OCI-LY3 (cell line): Measurements from ENCODE around the gene MRPL23.

Experiments
- H2AFZ ChIP-seq: fragments of 200-600, 300-600 bp; shearing (Covaris generic); 2 replicates; pipeline ENCODE4 v1.6.0; 2014; ENCODE audit warnings: antibody characterized with exemption, low read depth, low read length
- H3K27ac ChIP-seq: fragments of 200-600, 300-600 bp; sonication (generic); 2 replicates; pipeline ENCODE4 v1.5.1; 2014; ENCODE audit warnings: mild to moderate bottlenecking, low read length, moderate library complexity, mixed read lengths
- H3K27me3 ChIP-seq: fragments of 200-600, 300-600 bp; sonication (generic); 2 replicates; pipeline ENCODE4 v1.6.1; 2014; ENCODE audit warnings: low read depth, low read length, mixed read lengths
- H3K36me3 ChIP-seq: fragments of 200-600, 300-600 bp; sonication (generic); replicated peaks from 2 replicates; pipeline ENCODE3; 2014; ENCODE audit warnings: low read depth, low read length, mixed read lengths
- H3K4me1 ChIP-seq: fragments of 300-600, 200-600 bp; sonication (generic); 2 replicates; pipeline ENCODE4 v1.6.1; 2014; ENCODE audit warnings: low read length, mixed read lengths
- H3K4me2 ChIP-seq: fragments of 200-600, 300-600 bp; sonication (generic); 2 replicates; pipeline ENCODE4 v1.6.1; 2014; ENCODE audit warnings: low read length, mixed read lengths
- H3K4me3 ChIP-seq: fragments of 300-600, 200-600 bp; sonication (generic); 2 replicates; pipeline ENCODE4 v1.5.1; 2014; ENCODE audit warnings: antibody characterized with exemption, mild to moderate bottlenecking, low read length, moderate library complexity
- H3K79me2 ChIP-seq: fragments of 300-600, 200-600 bp; shearing (Covaris generic); 2 replicates; pipeline ENCODE4 v1.6.1; 2014; ENCODE audit warnings: mild to moderate bottlenecking, low read length, mixed read lengths
- H3K9ac ChIP-seq: fragments of 300-600, 200-600 bp; shearing (Covaris generic); 2 replicates; pipeline ENCODE4 v1.6.0; 2014; ENCODE audit warnings: mild to moderate bottlenecking, low read length, moderate library complexity
- H3K9me3 ChIP-seq: fragments of 200-600, 300-600 bp; shearing (Covaris generic); 2 replicates; pipeline ENCODE4 v1.6.1; 2014; ENCODE audit warnings: low read length, mixed read lengths; ENCODE audit not compliant: insufficient read depth
- H4K20me1 ChIP-seq: fragments of 200-600, 300-600 bp; sonication (generic); 2 replicates; pipeline ENCODE4 v1.6.1; 2016; ENCODE audit warnings: low read length, mixed read lengths; ENCODE audit not compliant: insufficient read depth
- EZH2phosphoT487 ChIP-seq: fragments of 200-600 bp; shearing (Covaris generic); IDR thresholded peaks from 2 replicates; pipeline ENCODE4 v1.6.1; 2018; ENCODE audit warnings: antibody characterized with exemption, mixed run types, low read depth
- TF ChIP-seq, protein P1 (sequence below): fragments of 200-600, 300-600 bp; sonication (generic); IDR thresholded peaks from 2 replicates; pipeline ENCODE4 v1.5.1; 2014; ENCODE audit warnings: antibody characterized with exemption, low read length, low read depth

MRPL23 gene

DNA sequence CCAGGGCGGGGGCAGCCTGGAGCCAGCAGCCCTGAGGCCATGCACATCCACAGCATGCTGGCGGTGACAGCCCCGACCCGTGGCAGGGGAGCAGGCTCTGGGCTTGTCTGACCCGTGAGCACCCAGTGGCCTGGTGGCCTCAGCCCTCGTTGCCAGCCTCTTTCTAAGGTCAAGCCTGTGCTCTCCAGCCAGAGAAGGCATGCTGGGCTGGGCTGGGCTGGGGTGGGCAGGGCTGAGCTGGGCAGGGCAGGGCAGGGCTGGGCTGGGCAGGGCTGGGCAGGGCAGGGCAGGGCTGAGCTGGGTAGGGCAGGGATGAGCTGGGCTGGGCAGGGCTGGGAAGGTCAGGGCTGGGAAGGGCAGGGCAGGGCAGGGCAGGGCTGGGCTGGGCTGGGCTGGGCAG is 39.9 kb downstream of the MRPL23 start:
- Histone ChIP-seq H3K4me2 (no peak overlapping the region), H2AFZ (no peak overlapping the region), H3K27me3 (no peaks in the 10 kb centered on the region), H3K79me2 (no peaks in the 10 kb centered on the region), H3K4me1 (no peaks in the 10 kb centered on the region), H3K27ac (no peak overlapping the region), H3K9ac (no peak overlapping the region), H4K20me1 (no peaks in the 10 kb centered on the region), H3K9me3 (no peaks in the 10 kb centered on the region), H3K4me3 (no peak overlapping the region), H3K36me3 (no peaks in the 10 kb centered on the region)
- no peak for TF ChIP-seq EZH2phosphoT487
- TF ChIP-seq, protein P1, sequence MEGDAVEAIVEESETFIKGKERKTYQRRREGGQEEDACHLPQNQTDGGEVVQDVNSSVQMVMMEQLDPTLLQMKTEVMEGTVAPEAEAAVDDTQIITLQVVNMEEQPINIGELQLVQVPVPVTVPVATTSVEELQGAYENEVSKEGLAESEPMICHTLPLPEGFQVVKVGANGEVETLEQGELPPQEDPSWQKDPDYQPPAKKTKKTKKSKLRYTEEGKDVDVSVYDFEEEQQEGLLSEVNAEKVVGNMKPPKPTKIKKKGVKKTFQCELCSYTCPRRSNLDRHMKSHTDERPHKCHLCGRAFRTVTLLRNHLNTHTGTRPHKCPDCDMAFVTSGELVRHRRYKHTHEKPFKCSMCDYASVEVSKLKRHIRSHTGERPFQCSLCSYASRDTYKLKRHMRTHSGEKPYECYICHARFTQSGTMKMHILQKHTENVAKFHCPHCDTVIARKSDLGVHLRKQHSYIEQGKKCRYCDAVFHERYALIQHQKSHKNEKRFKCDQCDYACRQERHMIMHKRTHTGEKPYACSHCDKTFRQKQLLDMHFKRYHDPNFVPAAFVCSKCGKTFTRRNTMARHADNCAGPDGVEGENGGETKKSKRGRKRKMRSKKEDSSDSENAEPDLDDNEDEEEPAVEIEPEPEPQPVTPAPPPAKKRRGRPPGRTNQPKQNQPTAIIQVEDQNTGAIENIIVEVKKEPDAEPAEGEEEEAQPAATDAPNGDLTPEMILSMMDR = no peak

DNA sequence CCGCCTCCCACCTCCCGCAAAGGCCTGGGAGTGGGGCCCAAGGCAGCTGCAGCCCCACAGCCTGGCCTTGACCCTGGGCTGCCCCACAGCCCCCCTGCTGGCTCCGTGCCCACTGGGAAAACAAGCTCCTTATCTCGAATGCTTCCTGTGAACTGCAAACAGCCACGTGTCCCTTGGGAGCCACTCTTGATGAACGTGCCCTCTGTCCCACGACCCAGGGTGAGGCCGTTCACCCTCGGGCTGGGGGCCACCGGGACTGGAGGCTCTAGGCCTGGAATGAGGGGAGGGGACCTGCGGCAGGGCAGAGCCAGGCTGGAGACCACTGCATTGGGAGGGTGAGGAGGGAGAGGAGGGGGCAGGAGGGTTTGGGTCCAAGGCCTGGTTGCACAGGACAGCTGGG is 41.0 kb downstream of the MRPL23 start:
- no peaks in the 10 kb centered on the region for H3K9me3 ChIP-seq
- H4K20me1 ChIP-seq = no peaks in the 10 kb centered on the region
- H3K4me3 ChIP-seq = no peak overlapping the region
- H2AFZ ChIP-seq = no peak overlapping the region
- no peak overlapping the region for H3K4me2 ChIP-seq
- H3K27ac ChIP-seq = no peak overlapping the region
- H3K27me3 ChIP-seq = no peaks in the 10 kb centered on the region
- no peak for TF ChIP-seq EZH2phosphoT487
- TF ChIP-seq, protein P1 = no peak
- H3K9ac ChIP-seq = no peak overlapping the region
- no peaks in the 10 kb centered on the region for H3K79me2 ChIP-seq
- H3K36me3 ChIP-seq = no peaks in the 10 kb centered on the region
- no peaks in the 10 kb centered on the region for H3K4me1 ChIP-seq

DNA sequence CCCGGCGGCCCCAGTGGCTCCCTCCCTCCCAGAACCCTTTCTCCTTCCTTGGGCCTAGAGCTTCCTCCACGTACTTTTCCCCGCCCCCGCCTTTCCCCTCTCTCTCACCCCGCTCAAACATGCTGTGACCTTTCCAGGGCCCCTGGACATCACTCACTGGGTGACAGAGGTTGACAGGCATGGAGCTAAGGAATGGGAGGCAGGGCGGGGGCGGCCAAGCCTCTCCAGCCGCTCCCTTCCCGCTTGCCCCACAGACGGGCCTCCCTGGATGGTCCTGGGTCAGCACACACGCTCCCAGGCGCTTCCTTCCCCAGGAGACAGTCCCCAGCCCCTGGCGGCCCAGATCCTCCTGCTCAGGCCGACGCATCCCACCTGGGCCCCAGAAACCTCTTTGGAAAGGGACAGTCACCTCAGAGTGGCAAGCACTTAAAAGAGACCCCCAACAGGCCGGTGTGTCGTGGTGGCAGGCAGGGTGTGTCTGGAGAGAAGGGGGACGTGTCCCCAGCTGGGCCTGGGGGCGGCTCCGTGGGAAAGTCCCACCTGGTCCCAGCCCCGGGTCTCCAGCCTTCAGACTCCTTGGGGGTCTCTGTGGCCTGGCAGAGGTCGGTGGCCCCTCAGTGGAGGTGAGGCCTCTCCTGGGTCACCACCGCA is 41.7 kb downstream of the MRPL23 start:
- Histone ChIP-seq H3K4me3 (no peak overlapping the region), H3K79me2 (no peaks in the 10 kb centered on the region), H3K27ac (no peak overlapping the region), H3K36me3 (no peaks in the 10 kb centered on the region), H3K27me3 (no peaks in the 10 kb centered on the region), H2AFZ (no peak overlapping the region), H3K9me3 (no peaks in the 10 kb centered on the region), H3K4me1 (no peaks in the 10 kb centered on the region), H3K9ac (no peak overlapping the region), H4K20me1 (no peaks in the 10 kb centered on the region), H3K4me2 (no peak overlapping the region)
- TF ChIP-seq, protein P1 = no peak
- no peak for TF ChIP-seq EZH2phosphoT487

DNA sequence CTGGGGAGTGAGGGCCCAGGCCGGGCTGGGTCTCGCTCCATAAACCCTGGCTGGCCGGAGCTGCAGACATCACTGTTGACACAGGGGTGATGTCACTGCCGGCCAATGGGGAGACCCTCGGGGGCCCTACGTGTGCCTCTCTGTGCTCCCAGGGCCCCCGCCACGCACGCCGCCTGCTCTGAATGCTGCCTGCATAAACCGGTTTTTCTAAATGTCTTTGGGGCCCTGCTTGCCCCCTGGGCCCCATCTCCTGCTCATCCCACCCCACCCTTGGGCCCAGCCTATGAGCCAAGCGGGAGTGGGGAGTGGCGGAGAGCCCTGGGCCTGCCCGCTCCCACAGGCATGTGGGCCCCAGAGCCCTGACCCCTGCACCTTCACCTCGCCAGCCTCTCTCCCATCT is 42.8 kb downstream of the MRPL23 start:
- no peaks in the 10 kb centered on the region for H3K79me2 ChIP-seq
- no peak overlapping the region for H3K4me2 ChIP-seq
- no peak overlapping the region for H3K9ac ChIP-seq
- no peak overlapping the region for H3K4me3 ChIP-seq
- H3K9me3 ChIP-seq = no peaks in the 10 kb centered on the region
- TF ChIP-seq, protein P1 = no peak
- no peak for TF ChIP-seq EZH2phosphoT487
- no peaks in the 10 kb centered on the region for H4K20me1 ChIP-seq
- H3K36me3 ChIP-seq = no peaks in the 10 kb centered on the region
- H3K27ac ChIP-seq = no peak overlapping the region
- no peak overlapping the region for H2AFZ ChIP-seq
- no peaks in the 10 kb centered on the region for H3K27me3 ChIP-seq
- H3K4me1 ChIP-seq = no peaks in the 10 kb centered on the region
